Dedifferentiated amniotic fluid mesenchymal stem cell (primary cell): ENCODE measurements around the gene MAB21L3.

Experiments
- DNase-seq: peaks from one replicate; pipeline ENCODE4 v3.0.0-alpha.2; 2016; ENCODE audit errors: extremely low spot score

The MAB21L3 gene

DNA sequence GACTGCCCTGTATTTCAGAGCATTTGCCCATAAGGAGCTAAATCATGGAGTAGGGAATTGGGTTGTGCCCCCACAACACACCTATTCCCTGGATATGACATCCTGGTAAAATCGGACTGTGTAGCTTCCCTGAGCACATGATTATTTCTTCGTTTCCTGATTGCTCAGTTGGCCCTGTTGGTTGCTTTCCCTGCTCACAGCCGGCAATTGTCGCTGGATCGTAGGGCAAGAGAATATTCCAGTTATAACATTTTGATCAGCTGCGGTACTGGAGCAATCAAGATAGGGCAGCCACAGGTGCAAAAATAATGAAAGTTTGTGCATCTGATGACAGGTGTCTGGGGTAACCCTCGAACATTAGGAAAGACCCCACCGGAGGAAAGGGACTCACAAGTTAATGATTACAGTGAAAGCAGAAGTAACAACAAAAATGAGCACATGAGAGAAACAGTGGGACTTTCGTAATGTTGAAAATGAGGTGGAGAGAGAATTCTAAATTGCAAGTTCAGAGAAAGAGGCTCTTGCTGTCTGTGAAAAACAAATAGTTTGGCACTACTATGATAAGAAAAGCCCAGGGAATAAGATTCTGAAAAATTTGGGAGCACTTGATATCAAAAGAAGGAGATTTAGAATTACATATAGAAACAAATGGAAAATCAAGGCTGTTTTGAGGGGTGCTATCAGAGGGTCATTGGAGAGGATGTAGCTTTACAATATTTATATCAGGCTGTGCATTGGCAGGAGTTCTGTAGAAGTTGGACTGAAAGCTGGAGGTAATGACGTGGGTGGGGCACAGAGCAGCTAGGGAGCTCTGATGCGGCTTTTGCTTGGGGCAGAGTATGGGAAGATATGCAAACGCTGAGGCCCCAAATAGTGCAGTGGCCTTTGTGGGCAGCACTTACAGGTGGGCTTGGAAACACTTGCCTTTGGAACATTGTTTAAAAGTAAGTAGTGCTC, at the start of gene MAB21L3:
MAB21L3 (plus strand) TSS at position 833 of the 957 bp plus-strand sequence. CDS start 1,217 bp downstream, outside the sequence.
- no peak for DNase-seq

DNA sequence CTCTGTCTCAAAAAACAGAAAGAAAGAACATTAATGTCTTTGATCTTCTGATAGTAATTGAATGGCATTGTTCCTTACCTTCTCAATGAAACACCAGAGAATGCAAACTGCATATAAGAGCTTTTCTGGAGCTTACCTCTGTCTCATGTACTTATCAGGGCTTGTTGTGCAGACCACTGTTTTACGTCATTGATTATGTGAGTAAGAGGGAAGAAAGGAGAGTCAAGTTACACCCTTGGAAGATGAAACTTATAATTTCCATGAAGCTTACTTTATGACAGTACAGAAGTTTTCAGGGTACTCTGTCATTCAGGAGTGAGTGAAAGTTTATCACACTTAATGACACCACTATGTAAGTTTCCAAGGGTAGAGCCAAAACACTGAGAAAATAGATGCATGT, 49.0 kb upstream of the MAB21L3 start:
- no peak for DNase-seq

DNA sequence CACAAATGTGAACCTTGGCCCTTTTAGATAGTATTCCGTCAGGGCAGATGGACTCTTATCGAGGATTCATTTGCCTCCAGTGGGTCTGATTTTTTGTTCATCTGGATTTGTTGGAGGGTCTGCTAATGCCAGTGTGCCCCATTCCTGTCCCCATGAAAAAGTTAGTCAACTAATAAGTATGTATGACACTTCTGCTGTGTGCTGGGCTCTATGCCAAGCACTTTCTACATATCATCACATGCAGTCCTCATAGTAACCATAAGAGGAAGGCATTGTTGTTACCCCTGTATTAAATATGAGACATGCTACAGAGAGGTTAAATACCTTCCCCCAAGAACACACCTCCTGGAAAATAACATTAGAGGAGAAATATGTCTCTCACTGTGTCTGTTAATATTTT, 46.6 kb upstream of the MAB21L3 start:
- DNase-seq, result no peak

- DNase-seq, result peak; percentile 94
Measured at GRCh38 chr1:116066868-116067565, 44.2 kb upstream of the MAB21L3 start.

DNA sequence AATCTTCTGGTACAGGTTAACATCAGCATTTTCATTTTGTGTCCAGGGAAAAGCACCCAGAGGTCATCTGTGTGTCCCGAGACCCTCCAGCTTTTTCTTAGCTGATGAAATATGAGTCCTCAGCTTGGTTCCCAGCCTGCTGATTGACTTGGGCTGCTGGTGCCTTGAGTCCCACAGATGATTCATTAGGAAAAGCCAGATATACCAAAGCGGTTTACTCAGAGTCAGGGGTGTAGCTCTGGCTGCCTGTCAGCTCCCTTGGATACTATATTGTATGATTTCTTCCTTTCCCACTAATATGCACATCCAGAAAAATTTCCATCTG, 43.7 kb upstream of the MAB21L3 start:
- DNase-seq, result peak; percentile 97

DNA sequence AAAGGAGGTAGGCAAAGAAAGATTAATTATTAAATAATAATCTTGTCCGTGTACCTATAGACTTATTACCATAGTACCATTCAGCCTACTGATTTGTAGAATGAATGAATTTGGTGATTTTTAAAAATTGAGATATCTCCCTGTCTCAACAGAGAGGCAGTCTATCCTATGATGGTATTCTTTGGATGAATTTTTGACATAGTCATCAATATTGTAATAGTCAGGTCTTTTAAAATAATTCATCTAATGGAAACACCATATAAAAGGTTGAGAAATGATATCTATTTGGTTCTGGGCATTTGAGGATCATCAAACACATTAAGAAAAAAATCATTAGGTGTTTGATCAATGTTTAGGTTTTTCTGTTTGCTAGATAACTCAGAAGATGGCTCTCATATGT, 35.6 kb upstream of the MAB21L3 start:
- DNase-seq, result no peak

GRCh38 chr1:116075990-116076389, 35.2 kb upstream of the MAB21L3 start:
- no peak for DNase-seq

- DNase-seq, result no peak
Measured at GRCh38 chr1:116076831-116077230, 34.4 kb upstream of the MAB21L3 start.

- no peak for DNase-seq
Measured at GRCh38 chr1:116078699-116079223, 32.4 kb upstream of the MAB21L3 start.

GRCh38 chr1:116087628-116088027, 23.6 kb upstream of the MAB21L3 start:
- no peak for DNase-seq

DNA sequence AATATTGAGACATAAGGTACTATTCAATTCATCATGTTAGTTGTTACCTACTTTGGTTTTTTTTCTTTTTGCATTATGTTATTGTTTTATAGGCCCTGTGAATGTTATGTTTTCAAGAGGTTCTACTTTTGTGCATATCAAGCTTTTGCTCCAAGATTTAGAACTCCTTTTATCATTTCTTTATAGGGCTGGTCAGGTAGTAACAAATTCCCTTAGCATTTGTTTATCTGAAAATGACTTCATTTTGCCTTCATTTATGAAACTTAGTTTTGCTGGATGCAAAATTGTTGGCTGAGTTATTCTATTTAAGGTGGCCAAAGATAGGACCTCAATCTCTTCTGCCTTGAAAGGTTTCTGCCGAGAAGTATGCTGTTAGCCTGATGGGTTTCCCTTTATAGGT, 21.3 kb upstream of the MAB21L3 start:
- DNase-seq, result no peak

- DNase-seq, result no peak
Measured at GRCh38 chr1:116091083-116091482, 20.1 kb upstream of the MAB21L3 start.

DNA sequence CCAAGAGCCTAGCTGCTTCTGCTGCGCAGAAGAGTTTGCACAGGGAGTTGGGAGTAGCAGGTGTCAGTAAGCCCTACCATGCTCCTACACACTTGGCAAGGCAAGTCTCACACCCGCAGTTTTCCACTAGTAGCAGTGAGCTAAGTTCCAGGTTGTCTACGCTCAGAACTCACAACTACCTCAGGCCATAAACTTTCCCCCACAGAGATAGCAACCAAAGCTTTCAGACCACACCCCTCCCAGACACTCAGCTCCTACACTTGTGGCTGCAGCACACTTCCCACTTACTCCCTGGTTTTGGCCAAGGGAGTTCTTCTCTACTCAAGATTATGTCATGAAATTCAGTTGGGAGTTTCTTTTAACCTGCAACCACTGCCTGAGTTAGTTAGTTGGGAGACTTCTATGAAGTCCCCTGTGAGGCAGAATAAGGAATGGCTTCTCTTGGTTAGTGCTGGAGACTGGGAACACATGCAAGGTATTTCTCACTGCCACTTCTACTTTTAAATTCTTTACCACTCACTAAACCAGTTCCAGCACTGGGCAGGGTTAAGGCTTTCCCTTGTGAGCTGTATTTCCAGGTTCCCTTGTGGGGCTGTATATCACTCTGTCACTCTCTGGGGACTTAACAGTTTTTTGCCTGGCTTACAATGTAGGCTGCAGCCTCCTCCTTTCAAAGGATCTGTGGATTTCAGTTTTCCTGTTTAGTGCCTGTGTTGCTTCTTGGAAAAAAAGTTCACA, 18.3 kb upstream of the MAB21L3 start:
- no peak for DNase-seq

DNA sequence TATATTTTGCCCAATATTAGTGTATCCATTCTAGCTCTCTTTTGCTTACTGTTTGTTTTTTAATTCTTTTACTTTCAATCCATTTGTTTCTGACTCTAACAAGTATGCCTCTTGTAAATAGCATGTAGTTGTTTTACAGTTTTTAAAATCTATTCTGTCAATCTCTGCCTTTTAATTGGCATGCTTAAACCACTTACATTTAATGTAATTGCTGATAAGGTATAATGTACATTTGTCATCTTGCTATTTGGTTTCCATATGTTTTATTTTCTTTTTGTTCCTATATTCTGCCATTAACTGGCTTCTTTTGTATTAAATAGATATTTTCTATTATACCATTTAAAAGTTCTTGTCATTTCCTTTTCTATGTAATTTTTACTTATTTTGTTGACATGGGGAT, 16.2 kb upstream of the MAB21L3 start:
- DNase-seq, result no peak

GRCh38 chr1:116096013-116096618, 15.1 kb upstream of the MAB21L3 start:
- DNase-seq, result no peak

DNA sequence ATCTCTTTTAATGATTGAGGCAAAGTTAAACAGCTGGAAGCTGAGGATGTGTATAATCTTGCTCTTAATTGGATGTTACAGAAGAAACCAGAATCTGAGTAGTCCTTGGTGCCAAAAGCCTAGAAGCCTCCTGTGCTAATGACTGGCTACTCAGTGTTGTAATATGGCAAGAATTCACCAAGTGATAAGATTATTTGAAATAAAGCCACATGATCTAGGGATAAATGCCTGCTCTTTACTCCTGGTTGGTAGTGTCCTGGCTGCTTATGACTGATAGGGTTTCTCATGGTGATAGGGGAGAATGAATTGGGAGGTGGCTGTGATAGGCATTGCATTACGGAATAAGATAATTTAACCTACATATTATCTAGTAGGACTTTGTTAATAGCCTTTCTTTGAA, 13.6 kb upstream of the MAB21L3 start:
- no peak for DNase-seq

- no peak for DNase-seq
Measured at GRCh38 chr1:116099379-116099778, 11.8 kb upstream of the MAB21L3 start.

GRCh38 chr1:116099919-116100318, 11.3 kb upstream of the MAB21L3 start:
- DNase-seq, result no peak

GRCh38 chr1:116104667-116105066, 6.5 kb upstream of the MAB21L3 start:
- DNase-seq, result no peak

GRCh38 chr1:116105996-116106395, 5.2 kb upstream of the MAB21L3 start:
- no peak for DNase-seq

- DNase-seq, result no peak
Measured at GRCh38 chr1:116106646-116107045, 4.6 kb upstream of the MAB21L3 start.

DNA sequence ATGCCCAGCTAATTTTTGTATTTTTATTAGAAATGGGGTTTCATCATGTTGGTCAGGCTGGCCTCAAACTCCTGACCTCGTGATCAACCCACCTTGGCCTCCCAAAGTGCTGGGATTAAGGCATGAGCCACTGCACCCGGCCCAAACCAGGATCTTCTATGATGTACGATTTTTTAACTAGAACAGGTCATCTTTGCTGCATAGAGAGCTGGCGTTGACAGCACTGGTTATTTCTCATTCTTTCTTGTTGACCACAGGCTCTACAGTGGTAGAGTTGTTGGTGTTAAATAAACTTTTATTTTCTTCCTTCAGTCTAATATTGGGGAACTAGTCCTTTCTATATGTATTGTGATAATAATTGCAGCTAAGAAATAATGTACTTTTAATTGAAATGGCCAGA, 3.8 kb upstream of the MAB21L3 start:
- DNase-seq, result no peak
